ENCODE results near the gene FUT6.

The FUT6 gene

DNA sequence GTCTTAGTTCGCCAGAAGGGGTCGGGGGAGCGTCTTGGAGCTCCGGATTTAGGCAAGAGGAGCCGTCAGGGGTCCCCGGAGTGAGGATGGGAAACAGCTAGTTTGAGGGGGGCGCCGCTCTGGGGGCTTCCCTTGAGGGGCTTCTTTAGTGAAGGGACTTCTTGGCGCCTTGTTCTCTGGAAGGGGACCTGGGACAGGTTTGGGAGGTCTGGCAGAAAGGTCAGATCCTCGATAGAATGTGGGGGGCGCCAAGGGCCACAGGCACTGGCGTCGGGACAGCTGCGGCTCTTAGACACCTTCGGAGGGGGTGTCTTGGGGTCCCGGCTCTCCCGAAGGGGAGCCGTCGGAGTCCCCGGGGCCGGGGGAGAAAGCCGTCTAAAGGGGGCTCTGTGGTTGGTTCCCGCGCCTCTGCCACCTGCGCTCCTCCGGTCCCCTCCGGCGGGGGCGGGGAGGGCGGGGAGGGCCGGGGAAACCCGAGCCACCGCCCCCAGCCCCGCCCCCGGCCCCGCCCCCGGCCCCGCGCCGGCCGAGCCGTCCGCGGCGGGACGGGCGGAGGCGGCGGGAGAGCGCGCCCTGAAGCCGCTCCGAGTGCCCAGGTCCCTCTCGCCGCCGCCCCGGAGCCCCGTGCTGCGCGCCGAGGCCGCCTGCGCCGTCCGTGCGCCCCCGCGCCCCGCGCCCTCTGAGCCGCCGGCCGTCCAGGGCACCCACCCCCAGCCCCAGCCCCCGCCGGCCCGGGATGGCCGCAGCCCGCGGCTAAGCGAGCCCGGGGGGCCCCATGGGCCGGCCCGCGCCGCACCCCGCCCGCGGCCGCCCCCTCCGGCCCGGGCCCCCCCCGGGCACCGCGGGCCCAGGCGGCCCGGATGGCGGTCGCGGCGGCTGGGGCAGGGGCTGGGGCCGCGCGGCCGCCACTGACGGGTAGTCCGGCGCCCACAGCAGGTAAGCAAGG is 34.7 kb downstream of the FUT6 start, which contains the start of gene NRTN:
Gene NRTN (plus strand): TSS at position 552 of the 946 bp plus-strand sequence. CDS start 19,099 bp downstream, outside the sequence.
- TF ChIP-seq, protein P1, sequence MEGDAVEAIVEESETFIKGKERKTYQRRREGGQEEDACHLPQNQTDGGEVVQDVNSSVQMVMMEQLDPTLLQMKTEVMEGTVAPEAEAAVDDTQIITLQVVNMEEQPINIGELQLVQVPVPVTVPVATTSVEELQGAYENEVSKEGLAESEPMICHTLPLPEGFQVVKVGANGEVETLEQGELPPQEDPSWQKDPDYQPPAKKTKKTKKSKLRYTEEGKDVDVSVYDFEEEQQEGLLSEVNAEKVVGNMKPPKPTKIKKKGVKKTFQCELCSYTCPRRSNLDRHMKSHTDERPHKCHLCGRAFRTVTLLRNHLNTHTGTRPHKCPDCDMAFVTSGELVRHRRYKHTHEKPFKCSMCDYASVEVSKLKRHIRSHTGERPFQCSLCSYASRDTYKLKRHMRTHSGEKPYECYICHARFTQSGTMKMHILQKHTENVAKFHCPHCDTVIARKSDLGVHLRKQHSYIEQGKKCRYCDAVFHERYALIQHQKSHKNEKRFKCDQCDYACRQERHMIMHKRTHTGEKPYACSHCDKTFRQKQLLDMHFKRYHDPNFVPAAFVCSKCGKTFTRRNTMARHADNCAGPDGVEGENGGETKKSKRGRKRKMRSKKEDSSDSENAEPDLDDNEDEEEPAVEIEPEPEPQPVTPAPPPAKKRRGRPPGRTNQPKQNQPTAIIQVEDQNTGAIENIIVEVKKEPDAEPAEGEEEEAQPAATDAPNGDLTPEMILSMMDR (IDR thresholded peaks at IDR 0.05), result no peak
- Mint-ChIP-seq H3K4me3 (peak within 1 kb of the TSS; percentile 77), H3K27ac (no peak within 1 kb of the TSS), H3K27me3 (ENCODE audit: low read depth, poor library complexity) (peaks cover 21% of the 10 kb centered on the region), H3K4me1 (peaks cover 45% of the 10 kb centered on the region), H3K36me3 (ENCODE audit: low read depth) (no peaks in the 10 kb centered on the region), H3K9me3 (no peaks in the 10 kb centered on the region)
- DNase-seq, result peak; percentile 63

DNA sequence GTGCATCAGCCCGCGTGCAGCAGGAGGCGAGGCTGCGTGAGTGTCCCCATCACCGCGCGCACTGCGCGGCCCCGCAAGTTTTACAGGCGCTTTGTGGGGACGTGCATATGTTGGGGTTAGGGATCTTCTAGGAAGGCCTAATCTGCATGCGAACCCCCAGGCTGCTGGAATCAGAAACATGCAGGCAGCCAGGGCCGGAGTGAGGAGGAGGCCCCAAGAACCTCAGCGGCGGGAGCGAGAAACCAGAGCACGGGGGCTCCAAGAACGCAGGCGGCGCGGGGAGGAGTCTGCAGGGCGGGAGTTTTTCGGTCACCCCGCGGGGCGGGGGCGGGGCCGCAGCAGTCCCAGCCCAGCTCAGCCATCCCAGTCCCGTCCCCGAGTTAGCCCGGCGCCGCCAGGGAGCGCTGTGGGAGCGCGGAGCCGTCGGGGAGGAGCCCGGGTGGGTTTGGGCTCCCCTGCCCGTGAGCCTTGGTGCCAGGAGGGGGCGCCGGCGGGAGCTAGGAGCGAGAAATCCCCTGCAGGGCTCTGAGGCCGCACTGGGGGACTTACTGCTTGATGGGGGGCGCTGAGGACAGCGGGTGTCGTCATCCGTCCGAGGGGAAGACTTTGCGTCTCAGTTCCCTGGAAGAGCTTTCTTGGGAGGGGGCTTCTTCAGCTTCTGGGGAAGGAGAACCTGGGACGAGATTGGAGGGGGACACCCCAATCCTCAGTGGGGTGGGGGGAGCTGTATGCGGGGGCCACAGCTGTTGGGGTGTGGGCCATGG is 35.6 kb downstream of the FUT6 start:
- peak; percentile 99 for DNase-seq
- Mint-ChIP-seq H3K27ac (no peak overlapping the region), H3K4me1 (peaks cover 53% of the 10 kb centered on the region), H3K4me3 (peak overlapping the region; percentile 77), H3K9me3 (no peaks in the 10 kb centered on the region), H3K27me3 (ENCODE audit: low read depth, poor library complexity) (peaks cover 27% of the 10 kb centered on the region), H3K36me3 (ENCODE audit: low read depth) (no peaks in the 10 kb centered on the region)
- TF ChIP-seq, protein P1 (IDR thresholded peaks at IDR 0.05), result peak; percentile 95

DNA sequence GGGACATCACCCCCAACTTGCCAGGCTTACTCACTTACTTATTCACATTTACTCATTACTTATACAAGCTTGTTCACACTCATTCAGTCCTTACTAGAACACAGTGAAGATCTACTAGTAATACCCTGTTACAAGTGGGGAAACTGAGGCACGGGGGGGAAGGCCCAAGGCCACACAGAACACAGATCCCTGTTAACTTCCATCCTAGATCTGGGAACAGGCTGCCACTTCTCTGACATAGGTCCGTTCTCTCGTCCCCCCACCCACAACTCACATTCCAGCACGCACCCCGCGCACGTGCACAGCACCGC is 36.1 kb downstream of the FUT6 start:
- Mint-ChIP-seq H3K27ac (no peak overlapping the region), H3K4me3 (peak overlapping the region; percentile 56), H3K4me1 (peaks cover 56% of the 10 kb centered on the region), H3K27me3 (ENCODE audit: low read depth, poor library complexity) (peaks cover 28% of the 10 kb centered on the region), H3K36me3 (ENCODE audit: low read depth) (no peaks in the 10 kb centered on the region), H3K9me3 (no peaks in the 10 kb centered on the region)
- TF ChIP-seq, protein P1 (IDR thresholded peaks at IDR 0.05), result no peak
- DNase-seq, result no peak

DNA sequence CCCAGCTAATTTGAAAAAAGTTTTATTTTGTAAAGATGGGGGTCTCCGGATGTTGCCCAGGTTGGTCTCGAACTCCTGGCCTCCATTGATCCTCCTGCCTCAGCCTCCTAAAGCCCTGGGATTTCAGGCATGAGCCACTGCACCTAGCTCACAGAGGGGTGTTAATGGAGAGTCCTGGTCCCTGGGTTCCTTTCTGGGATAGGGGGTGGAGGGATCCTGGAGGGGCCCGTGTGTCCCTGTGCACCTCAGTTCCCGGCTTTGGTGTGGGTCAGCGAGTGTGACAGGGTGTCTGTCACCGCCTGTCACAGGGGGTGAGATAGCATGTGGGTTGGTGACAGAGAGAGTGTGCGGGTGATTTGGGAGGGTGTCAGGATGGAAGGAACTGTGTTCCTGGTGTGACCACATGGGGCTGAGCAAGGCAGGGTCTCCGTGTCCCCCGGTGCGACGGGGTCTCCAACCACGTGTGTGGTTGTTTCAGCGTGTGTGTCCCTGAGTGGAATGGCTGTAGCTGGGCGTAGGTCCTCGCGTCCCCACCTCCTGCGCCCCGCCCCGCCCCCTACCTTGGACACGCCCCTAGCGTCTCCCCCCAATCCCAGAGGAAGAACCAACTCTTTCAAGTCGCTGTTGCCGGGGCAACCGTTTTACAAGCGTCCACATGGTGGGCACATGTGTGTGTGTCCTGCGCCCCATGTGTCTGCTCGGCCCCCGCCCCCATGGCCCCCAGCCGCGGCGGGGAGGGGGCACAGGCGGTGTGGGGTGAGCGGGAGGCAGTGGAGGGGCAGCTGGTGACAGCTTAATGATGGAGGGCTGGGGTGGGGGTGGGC is 37.5 kb downstream of the FUT6 start:
- H3K27me3 Mint-ChIP-seq (ENCODE audit: low read depth, poor library complexity), result peaks cover 28% of the 10 kb centered on the region
- TF ChIP-seq, protein P1 (IDR thresholded peaks at IDR 0.05), result no peak
- H3K9me3 Mint-ChIP-seq, result no peaks in the 10 kb centered on the region
- peaks cover 50% of the 10 kb centered on the region for H3K4me1 Mint-ChIP-seq
- H3K4me3 Mint-ChIP-seq, result peak overlapping the region; percentile 66
- no peaks in the 10 kb centered on the region for H3K36me3 Mint-ChIP-seq (ENCODE audit: low read depth)
- peak; percentile 88 for DNase-seq
- H3K27ac Mint-ChIP-seq, result no peak overlapping the region

DNA sequence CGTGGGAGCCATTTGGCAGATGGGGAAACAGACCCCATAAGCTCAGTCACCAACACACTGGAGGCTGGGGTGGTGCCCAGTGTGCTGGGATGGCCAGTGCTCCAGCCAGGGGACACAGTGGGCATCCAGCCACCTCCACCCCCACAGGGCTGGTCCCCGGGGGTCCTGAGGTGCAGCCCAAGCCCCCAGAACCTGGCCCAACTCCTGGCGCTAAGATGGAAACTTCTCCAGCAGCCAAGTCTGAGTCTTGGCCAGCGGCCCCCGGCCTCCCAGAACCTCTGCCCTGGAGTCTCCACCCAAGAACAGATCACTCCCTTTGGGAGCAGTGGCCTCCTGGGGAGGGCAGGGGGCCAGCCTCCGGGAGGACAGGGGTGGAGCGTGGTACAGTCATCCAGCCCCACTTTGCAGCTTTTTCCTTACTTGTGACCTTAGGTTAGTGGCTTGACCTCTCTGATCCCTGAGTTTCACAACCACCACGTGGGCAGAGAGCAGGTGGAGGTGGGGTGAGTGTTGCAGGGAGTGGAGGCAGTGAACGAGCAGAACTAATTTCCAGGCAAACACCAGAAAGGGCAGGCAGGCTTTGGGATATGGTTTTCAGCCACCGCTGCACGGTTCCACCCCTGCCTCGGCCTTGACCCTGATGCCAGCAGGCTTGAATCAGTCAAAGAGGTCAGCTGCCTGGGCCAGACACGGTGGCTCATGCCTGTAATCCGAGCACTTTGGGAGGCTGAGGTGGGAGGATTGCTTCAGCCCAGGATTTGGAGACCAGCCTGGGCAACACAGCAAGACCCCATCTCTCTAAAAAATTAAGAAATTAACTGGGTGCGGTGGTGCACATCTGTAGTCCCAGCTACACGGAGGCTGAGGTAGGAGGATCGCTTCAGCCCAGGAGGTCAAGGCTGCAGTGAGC is 38.9 kb downstream of the FUT6 start:
- no peak for DNase-seq
- no peak overlapping the region for H3K27ac Mint-ChIP-seq
- H3K27me3 Mint-ChIP-seq (ENCODE audit: low read depth, poor library complexity), result peaks cover 26% of the 10 kb centered on the region
- no peaks in the 10 kb centered on the region for H3K9me3 Mint-ChIP-seq
- no peak overlapping the region for H3K4me3 Mint-ChIP-seq
- peaks cover 37% of the 10 kb centered on the region for H3K4me1 Mint-ChIP-seq
- no peaks in the 10 kb centered on the region for H3K36me3 Mint-ChIP-seq (ENCODE audit: low read depth)
- TF ChIP-seq, protein P1 (IDR thresholded peaks at IDR 0.05), result no peak

All from nephron progenitor cell (in vitro differentiated cells).